Psoas muscle (tissue), 8 donors: ENCODE results near the gene KAT7. TPM values are rescaled to one million over a fixed set of nuclear protein-coding genes. Genes with fewer than 3 reads are reported as not detected.
A peak's percentile ranks its signal among the peaks of the same experiment; 100 is the strongest.

Experiments
- ATAC-seq, 4 donors: fragments of 200-7000 bp; cut with Tn5 transposase; one replicate each; pipeline ENCODE4 v1.9.1; 2020; ENCODE audit warnings: moderate library complexity in 3 of 4, mild to moderate bottlenecking in 2 of 4
- DNase-seq, 2 donors: peaks; one replicate each; pipeline ENCODE4 v3.0.0-alpha.2; 2020
- H3K27ac ChIP-seq: fragments of 200-600 bp; one replicate; pipeline ENCODE4 v1.8.0; 2022
- H3K27me3 ChIP-seq, 3 donors: fragments of 200-600 bp in 1 of 3; one replicate each; pipeline versions ENCODE4 v1.6.1 to v1.8.0; 2013 to 2022; ENCODE audit warnings: low read length in 2 of 3, mild to moderate bottlenecking in 2 of 3, moderate library complexity in 1 of 3; ENCODE audit not compliant: insufficient read depth in 3 of 3
- H3K36me3 ChIP-seq, 2 donors: fragments of 200-600 bp in 1 of 2; one replicate each; pipeline versions ENCODE4 v1.6.1 to v1.8.0; 2013 to 2022; ENCODE audit warnings: low read depth in 1 of 2, mild to moderate bottlenecking in 1 of 2, moderate library complexity in 1 of 2; ENCODE audit not compliant: insufficient read depth in 1 of 2
- H3K4me1 ChIP-seq: fragments of 200-600 bp; one replicate; pipeline ENCODE4 v1.8.0; 2022
- H3K4me3 ChIP-seq: fragments of 200-600 bp; one replicate; pipeline ENCODE4 v1.8.0; 2022; ENCODE audit warnings: mild to moderate bottlenecking
- H3K9me3 ChIP-seq: fragments of 200-600 bp; one replicate; pipeline ENCODE4 v1.8.0; 2022
- CTCF ChIP-seq: fragments of 200-600 bp; IDR thresholded peaks from one replicate; pipeline ENCODE4 v1.8.0; 2022; ENCODE audit warnings: antibody characterized with exemption
- WGBS, 3 donors: extraction: QIAGEN DNeasy Blood & Tissue Kit; methylation state at CpG; one replicate each; pipeline versions ENCODE4 v1.1.6 to v1.1.7; 2013; 5-methylcytosine and 5-hydroxymethylcytosine counted together
- intact Hi-C, 2 donors: fragments of 100-400 bp; cut with DNase I; formaldehyde crosslinking; loops; one replicate each; pipeline versions ENCODE4 v1.11.0 to v1.14.2; 2022
- polyA plus RNA-seq, 3 donors: library from polyadenylated mRNA; stranded (reverse); fragments of 200-250 nt; gene quantifications; one replicate each; pipeline ENCODE4 v1.2.3, GENCODE V29; 2013
- total RNA-seq, 4 donors: library from RNA; stranded (reverse); fragmentation: NEBNext Ultra II Directional in 2 of 4; extraction: Animal tissue kit (Norgen Biotek cat#: 25700) in 2 of 4; gene quantifications; one replicate each; pipeline versions ENCODE4 v1.2.1 to v1.2.4, GENCODE V29; 2021 to 2023
- donor health status: healthy with polysubstance abuse.
- donor health status: DM: no; HTN: no; CAD: no; lungs with moderate emphysema.
- donor health status: Bipolar disorder and iron deficiency.
- donor health status: healthy.
- donor health status: DM: yes; HTN: yes; CAD: no.
- donor health status: DM: no; HTN: no; CAD: no.
- donor health status: DM: no; HTN: no; CAD: no.
- donor health status: DM: yes; HTN: yes; CAD: no.

KAT7 gene
- total and polyA plus RNA-seq, 7 donors, result 15.4 to 60.7 (median 34.1) TPM

DNA sequence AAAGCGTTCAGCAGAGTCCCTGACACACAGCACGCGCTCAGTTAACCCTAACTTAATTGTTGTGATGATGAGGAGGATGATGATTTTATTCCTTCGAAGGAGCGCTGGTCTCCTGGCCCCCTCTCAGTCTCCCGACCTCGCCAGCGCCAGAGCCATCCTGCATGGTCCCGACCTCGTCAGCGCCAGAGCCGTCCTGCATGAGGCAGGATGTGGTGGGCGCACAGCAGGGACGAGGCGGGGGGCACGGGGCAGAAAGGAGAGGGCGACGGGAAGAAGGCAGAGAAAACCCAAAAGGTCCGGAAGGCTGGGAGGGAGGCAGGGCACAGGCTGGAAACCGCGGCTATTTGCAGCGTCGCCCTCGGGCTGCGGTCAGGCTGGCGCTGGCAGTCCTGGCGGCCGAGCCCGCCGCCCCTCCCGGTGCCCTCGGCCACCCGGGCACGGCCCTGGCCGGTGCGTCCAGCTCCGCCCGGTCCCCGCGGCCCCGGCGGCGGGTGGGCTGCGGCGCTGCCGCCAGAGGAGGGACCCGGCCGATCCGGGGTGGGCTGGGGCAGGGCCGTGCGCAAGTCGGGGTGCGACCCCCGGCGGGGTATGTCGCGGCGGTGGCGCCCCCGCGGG lies 62.4 kb downstream of the KAT7 start:
- H3K27me3 ChIP-seq, result no peaks in the 10 kb centered on the region
- WGBS, 3 donors, result 3 to 5% (median 4%) methylated on average over 42 to 61 of the region's 61 CpGs
- DNase-seq (no peak), ATAC-seq (peak; percentile 58 to 87 (median 74))
- H3K4me3 ChIP-seq, result peak overlapping the region; percentile 69
- no peaks in the 10 kb centered on the region for H3K36me3 ChIP-seq
- intact Hi-C loops, result loop anchor here (5.0 kb wide), 3 partner anchors 124 to 284 kb away; partner anchors contain the start of gene SLC35B1 (in 2 of the 2)
- peak overlapping the region; percentile 51 for H3K27ac ChIP-seq
- H3K9me3 ChIP-seq, result no peaks in the 10 kb centered on the region
- H3K4me1 ChIP-seq, result peaks cover 12% of the 10 kb centered on the region
- TF ChIP-seq CTCF, result no peak

DNA sequence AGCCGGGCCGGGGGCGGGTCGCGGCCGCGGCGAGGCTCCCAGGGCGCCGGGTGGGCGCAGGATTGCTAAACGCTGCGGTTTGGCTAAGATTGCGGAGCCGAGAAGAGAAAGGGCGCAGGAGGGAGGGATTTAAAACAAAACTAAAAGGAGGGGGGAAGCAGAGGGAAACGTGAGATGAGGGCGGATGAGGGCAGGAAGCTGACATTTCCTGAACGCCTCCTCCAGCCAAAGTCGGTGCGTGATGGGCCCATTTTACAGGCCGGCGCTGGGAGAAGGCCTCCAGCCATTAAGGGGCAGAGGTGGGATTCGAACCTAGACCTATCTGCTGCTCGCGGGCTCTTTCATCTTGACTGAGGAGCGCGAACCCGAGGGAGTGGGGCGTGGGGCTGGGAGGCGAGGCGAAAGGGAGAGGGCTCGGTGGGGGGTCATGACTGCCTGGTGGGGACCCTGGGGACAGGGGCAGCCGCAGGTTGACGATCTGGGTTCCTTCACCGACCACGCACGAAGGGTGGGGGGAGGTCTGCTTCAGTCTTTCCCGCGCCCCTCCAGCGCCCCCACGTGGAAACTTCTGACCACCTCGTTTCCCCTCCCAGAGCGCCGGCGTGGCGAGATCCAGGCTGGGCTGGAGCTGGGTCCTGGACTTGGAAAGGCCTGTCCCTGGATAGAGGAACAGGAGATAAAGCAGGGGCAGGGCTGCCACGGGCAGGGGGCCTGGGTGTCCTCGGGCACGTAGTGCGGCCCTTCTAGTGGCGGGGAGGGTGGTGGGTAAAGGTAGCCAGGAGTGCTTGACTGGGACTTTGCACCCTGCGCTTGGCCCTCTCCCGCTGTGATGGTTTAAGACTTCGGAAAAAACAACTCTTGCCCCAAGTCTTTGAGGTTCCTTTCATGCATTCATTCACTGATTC lies 63.2 kb downstream of the KAT7 start:
- 7 to 10% (median 8%) methylated on average over 52 to 55 of the region's 55 CpGs for WGBS, 3 donors
- peak overlapping the region; percentile 69 for H3K4me3 ChIP-seq
- H3K4me1 ChIP-seq, result peaks cover 11% of the 10 kb centered on the region
- intact Hi-C loops, result loop anchor here (2.0 to 5.0 kb wide), 4 partner anchors 124 to 285 kb away; partner anchors contain the start of gene SLC35B1 (in 2 of the 2)
- H3K27ac ChIP-seq, result peak overlapping the region; percentile 51
- DNase-seq, result peak; percentile 76 to 87
- no peaks in the 10 kb centered on the region for H3K9me3 ChIP-seq
- ATAC-seq, result peak; percentile 72 to 89 (median 79)
- H3K36me3 ChIP-seq, result no peaks in the 10 kb centered on the region
- peak; percentile 74 for TF ChIP-seq CTCF
- H3K27me3 ChIP-seq, result no peaks in the 10 kb centered on the region

DNA sequence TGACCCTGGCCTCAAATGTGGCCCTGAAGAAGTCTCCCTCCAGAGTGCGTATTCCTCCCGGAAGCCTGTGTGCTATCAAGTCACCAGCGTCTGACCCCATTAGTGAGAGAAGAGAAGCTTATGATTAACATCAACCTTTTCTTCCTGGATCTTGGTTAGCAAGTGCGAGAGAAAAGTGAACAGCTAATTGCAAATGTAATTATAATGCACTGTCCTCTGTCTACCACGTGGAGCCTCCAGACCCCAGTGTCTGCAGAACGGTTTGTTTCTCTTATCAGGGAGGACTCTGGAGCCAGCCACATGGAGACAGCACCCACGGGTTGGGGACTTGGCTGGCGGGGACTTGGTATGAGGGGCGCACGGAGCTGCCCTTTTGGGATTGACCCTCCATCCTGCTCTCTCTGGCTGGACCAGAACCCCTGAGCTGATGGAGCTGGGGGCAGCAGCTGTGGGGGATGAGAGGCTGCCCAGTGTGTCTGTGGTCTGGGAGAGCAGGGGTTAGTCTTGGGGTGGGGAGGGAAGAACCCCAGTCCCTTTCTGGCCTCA lies 65.1 kb downstream of the KAT7 start:
- Histone ChIP-seq H3K27ac (no peak overlapping the region), H3K9me3 (no peaks in the 10 kb centered on the region), H3K27me3 (no peaks in the 10 kb centered on the region), H3K4me1 (peaks cover 11% of the 10 kb centered on the region), H3K4me3 (no peak overlapping the region), H3K36me3 (no peaks in the 10 kb centered on the region)
- WGBS, 3 donors, result 78 to 82% (median 80%) methylated on average over 10 of the region's 10 CpGs
- DNase-seq, result no peak
- TF ChIP-seq CTCF, result no peak
- intact Hi-C loops, result loop anchor here (2.0 to 5.0 kb wide), 4 partner anchors 126 to 287 kb away; partner anchors contain the start of gene SLC35B1 (in 2 of the 2)
- no peak for ATAC-seq

DNA sequence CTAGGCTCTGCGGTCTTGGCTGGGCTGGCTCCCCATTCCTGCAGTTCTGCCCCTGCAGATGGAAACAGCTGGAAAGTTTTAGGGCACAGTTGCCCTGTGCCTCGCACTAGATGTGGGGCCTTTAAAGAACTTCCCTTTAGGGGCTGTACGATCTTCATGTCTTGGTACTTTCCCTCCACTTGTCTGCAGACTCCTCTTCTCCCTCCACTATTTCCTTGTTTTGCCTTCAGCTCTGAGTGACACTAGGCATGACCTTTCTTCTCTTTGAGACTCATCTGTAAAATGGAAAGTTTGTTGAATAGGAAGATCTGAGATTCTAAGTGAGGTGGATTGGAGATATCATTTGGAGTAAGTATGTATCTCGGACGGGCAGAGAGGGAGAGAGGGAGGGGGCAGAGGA lies 65.6 kb downstream of the KAT7 start:
- DNase-seq, result no peak
- Histone ChIP-seq H3K36me3 (no peaks in the 10 kb centered on the region), H3K27ac (no peak overlapping the region), H3K27me3 (no peaks in the 10 kb centered on the region), H3K4me1 (peaks cover 11% of the 10 kb centered on the region), H3K9me3 (no peaks in the 10 kb centered on the region), H3K4me3 (no peak overlapping the region)
- intact Hi-C loops, result loop anchor here (5.0 kb wide), 3 partner anchors 127 to 287 kb away; partner anchors contain the start of gene SLC35B1 (in 2 of the 2)
- no peak for TF ChIP-seq CTCF
- no peak for ATAC-seq
- 88 to 93% (median 90%) methylated on average over 5 of the region's 5 CpGs for WGBS, 3 donors
